ENCODE measurements around the gene PLSCR3. TPM values are rescaled to one million over a fixed set of nuclear protein-coding genes. Genes with fewer than 3 reads are reported as not detected.

Gene PLSCR3
- total RNA-seq = 12.8 TPM

DNA sequence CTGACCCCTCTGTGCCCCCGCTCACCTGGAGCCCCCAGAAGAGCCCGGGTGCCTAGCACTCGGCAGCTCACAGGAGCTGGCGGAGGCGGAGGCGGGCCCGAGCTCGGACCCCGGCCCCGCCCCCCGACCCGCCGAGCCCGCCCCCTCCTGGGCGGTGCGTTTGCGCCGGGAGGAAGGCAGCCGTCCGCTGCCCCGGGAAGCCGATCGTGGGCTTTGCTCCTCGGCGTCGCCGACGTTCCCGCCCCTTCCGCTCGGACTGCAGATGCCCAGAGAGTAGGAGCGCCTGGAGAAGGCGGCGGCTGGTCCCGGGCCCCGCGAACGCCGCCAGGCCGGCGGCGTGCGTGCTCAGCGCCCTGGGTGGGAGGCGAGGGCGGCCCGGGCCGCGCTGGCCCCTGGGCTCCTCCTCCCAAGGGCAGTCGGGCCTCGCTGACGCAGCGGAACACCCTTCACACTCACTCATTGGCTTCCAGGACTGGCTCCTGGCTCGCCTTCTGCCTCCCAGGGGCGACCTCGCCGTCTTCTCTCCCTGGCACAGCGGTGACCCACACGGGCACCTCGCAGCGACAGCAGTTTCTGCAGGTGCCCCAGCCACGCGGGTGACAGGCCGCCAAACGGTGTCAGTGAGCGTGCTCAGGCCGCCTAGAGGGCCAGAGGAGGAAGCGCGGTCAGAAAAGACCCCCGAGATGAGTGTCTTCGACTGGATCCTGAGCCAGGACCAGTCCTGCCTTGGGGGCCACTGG is at the start of gene PLSCR3:
Gene PLSCR3, minus strand, starts transcription at position 74 of the 740 bp plus-strand sequence. CDS start 415 bp downstream, outside the sequence.

GRCh38 chr17:7439462-7440112 is 45.3 kb upstream of the PLSCR3 start, which contains the start of gene FGF11:
FGF11 (plus strand) TSS chr17:7439512; CDS start chr17:7439621, 109 bp downstream.

GRCh38 chr17:7428557-7428956 is 34.2 kb upstream of the PLSCR3 start, which contains the start of gene SPEM3:
SPEM3 (plus strand) TSS chr17:7428857; CDS start chr17:7428903, 46 bp downstream.

GRCh38 chr17:7425316-7425715 is 31.0 kb upstream of the PLSCR3 start, which contains the start of gene SPEM2:
SPEM2 (plus strand) TSS chr17:7425616; CDS start chr17:7425689, 73 bp downstream.

DNA sequence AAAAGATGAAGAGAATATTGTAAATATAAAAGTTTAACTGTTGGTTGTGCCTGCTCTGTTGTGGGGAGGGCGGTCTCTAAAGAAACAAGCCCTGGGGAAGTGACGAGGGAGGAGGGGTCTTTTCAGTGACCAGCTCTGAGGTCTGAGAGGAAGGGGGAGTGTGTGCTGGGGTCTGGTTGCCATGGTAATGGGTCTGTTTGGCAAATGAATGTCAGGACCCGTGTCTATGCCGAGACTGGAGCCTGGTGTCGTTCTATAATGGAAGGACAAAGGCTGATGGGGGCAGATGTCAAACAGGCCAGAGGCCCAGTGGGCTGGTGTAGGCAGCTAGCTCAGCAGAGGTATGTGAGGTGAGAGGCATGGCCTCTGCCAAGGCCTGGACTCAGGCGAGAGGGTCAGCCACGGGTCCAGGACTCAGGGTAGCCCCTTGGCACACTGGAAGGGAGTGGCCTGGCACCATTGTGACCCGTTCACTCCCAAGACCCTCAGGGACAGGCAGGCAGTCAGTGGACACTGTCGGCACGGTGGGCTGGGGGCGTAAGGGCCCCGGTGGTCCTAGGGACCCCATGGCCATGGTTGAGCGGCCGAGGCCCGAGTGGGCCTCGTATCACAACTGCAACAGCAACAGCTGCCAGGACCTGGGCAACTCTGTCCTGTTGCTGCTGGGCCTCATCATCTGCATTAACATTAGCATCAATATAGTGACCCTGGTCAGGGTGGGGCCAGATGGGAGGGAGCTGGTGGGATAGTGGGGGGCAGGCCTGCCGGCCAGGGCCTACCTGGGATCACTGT is 25.7 kb upstream of the PLSCR3 start, which contains the start of gene SPEM1:
Gene SPEM1, plus strand, starts transcription at position 506 of the 792 bp plus-strand sequence. Its CDS starts 61 bp downstream, at position 567.

GRCh38 chr17:7407485-7408251 is 13.3 kb upstream of the PLSCR3 start, which contains the start of gene NLGN2:
NLGN2 (plus strand) TSS chr17:7407845; CDS start chr17:7408256, 411 bp downstream.

DNA sequence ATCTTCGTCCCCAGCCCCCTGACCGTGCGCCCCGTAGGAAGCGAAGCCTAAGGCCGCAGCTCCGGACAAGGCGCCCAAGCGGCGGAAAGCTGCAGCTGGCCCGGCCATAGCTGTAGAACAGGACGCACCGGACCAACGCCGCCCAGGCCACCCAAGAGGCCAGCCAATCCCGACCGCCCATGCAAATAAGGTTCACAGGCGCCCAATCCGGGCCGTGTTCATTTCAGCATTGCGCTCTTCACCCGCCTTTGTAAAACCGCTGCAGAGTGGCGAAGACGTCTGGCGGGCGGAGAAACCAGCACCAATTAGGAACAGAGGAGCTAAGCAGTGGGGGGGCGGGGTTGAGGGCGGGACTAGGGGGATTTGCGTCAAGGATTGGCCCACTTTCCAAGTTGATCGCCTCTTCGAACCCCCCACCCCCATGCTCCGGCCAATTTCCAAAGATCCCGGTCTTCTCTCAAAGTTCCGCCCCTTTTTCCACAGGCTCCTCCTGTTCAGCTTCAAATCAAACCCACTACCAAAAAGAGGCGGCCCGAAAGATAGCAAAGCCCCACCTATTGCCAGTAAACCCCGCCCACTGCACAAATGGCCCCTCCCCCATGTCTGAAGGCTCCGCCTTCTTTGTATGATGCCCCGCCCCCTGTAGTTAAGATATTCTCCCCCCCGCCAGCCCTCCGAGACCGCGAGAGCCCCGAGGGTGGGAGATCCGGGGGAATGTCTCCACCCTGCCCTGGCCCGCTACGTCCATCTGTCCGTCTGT is 9.8 kb upstream of the PLSCR3 start, which contains the start of gene TMEM256:
Gene TMEM256, minus strand, starts transcription at position 121 of the 760 bp plus-strand sequence. Its CDS starts 13 bp downstream, at position 108.

DNA sequence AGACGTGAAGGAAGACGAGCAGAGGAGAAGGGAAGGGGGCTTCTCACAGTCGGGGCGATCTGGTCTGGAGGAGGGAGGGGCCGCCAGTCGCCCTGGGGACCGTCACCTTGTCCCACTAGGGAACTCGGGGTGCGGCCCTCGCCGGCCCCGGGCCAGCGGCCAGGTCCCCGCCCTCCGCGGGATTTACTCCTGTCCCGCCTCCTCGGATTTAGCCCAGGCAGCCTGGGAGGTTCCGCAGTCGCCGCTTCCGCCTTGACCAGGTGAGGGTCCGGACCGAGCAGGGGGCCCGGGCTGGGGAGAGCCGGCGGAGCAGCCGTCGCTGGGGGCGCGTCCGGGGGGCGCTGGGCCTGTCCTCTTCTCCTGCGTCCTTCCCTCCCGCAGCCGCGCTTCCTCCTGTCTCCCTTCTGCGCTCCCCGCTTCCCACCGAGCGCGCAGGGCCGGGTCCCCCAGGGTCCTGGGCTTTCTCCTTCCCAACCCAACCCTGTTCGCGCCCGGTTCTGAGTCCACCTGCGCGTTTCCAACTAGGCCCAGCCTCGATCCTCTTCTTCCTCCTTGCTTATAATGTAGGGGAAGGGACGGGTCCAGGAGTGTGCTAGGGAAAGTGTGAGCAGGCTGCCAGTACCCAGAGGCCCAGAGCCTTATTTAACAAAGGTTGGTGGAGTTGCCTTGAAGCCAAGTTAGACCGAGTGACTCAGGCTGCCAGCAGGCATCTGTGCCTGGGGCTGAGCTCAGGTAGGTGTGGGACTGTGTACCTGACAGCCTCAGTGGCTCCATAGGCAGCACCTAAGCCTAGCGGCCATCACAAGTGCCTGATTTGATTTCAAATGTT is 13.3 kb downstream of the PLSCR3 start, which contains the start of gene TNK1:
Gene TNK1, plus strand, starts transcription at position 235 of the 829 bp plus-strand sequence. CDS start 1,838 bp downstream, outside the sequence.

GRCh38 chr17:7355053-7355452 is 39.3 kb downstream of the PLSCR3 start, which contains the start of gene TMEM95:
TMEM95 (plus strand) TSS chr17:7355156; CDS start chr17:7355205, 49 bp downstream.

DNA sequence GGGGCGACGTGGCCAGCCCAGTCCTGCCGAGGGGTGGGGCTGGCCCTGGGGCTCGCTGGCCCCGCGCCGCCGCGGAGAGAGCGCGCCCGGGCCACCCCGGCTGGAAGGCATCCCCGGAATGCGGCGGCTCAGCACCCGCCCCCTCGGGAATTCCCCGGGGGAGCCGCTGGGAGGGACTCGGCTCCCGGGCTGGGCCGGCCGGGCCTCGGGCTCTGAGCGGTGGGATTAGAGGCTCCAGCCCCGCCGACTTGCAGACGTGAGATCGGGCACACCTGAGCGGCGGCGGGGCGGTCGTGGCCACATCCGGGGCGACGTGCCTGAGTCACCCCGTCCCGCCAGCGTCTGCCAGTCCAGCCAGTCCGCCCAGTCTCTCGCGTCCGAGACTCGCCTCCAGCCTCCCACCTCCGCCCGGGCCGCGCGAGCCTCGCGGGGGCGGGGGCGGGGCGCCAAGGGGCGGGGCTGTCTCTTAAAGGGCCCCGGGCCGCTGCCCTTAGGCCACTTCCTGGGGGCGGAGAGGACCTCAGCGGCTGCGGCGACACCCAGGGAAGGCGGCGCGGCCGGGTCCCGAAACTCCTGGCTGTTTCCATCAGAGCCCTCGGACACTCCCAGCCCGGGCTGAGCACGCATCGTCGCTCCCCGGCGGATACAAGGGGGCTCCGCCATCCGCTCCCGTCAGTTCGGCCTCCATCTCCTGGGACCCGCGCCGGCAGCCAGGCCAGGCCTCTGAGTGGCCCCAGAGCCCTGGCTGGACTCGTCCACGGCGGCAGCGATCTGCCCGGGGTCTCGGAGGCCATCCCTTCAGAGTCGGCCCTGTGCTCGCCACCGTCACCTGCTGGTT is 42.4 kb downstream of the PLSCR3 start, which contains the start of gene KCTD11:
Gene KCTD11, plus strand, starts transcription at position 498 of the 838 bp plus-strand sequence.

Other genes starting within 250 kb of the PLSCR3 start
- 5.7 TPM for gene ASGR1, start 215.2 kb downstream of the PLSCR3 start, total RNA-seq
- 194 TPM for gene DLG4, start 174.7 kb downstream of the PLSCR3 start, total RNA-seq
- gene ACADVL, start 174.6 kb downstream of the PLSCR3 start, total RNA-seq = 281 TPM
- gene DVL2, start 160.0 kb downstream of the PLSCR3 start, total RNA-seq = 103 TPM
- 27.5 TPM for gene PHF23, start 155.1 kb downstream of the PLSCR3 start, total RNA-seq
- gene GABARAP, start 152.1 kb downstream of the PLSCR3 start, total RNA-seq = 310 TPM
- gene CTDNEP1, start 142.8 kb downstream of the PLSCR3 start, total RNA-seq = 74.5 TPM
- gene ELP5, start 142.3 kb downstream of the PLSCR3 start, total RNA-seq = 39.5 TPM
- 14.3 TPM for gene CLDN7, start 132.0 kb downstream of the PLSCR3 start, total RNA-seq
- gene SLC2A4, start 112.8 kb downstream of the PLSCR3 start, total RNA-seq = 5.4 TPM
- 1.3 TPM for gene YBX2, start 99.9 kb downstream of the PLSCR3 start, total RNA-seq
- 138 TPM for gene EIF5A, start 86.9 kb downstream of the PLSCR3 start, total RNA-seq
- 43.4 TPM for gene GPS2, start 79.2 kb downstream of the PLSCR3 start, total RNA-seq
- 38.8 TPM for gene NEURL4, start 65.2 kb downstream of the PLSCR3 start, total RNA-seq
- 6.2 TPM for gene ACAP1, start 58.0 kb downstream of the PLSCR3 start, total RNA-seq
- gene KCTD11, start 42.4 kb downstream of the PLSCR3 start, total RNA-seq = 4.5 TPM
- gene TMEM95, start 39.4 kb downstream of the PLSCR3 start, total RNA-seq = not detected
- gene TNK1, start 13.4 kb downstream of the PLSCR3 start, total RNA-seq = 2.4 TPM
- 27.9 TPM for gene TMEM256, start 9.6 kb upstream of the PLSCR3 start, total RNA-seq
- 36.2 TPM for gene NLGN2, start 13.3 kb upstream of the PLSCR3 start, total RNA-seq
- gene SPEM1, start 25.8 kb upstream of the PLSCR3 start, total RNA-seq = not detected
- not detected for gene SPEM2, start 31.1 kb upstream of the PLSCR3 start, total RNA-seq
- gene SPEM3, start 34.3 kb upstream of the PLSCR3 start, total RNA-seq = not detected
- 1.0 TPM for gene TMEM102, start 40.9 kb upstream of the PLSCR3 start, total RNA-seq
- 7.1 TPM for gene FGF11, start 45.0 kb upstream of the PLSCR3 start, total RNA-seq
- gene CHRNB1, start 50.5 kb upstream of the PLSCR3 start, total RNA-seq = 17.8 TPM
- gene ZBTB4, start 85.1 kb upstream of the PLSCR3 start, total RNA-seq = 35.8 TPM
- not detected for gene SLC35G6, start 86.9 kb upstream of the PLSCR3 start, total RNA-seq
- 114 TPM for gene POLR2A, start 89.8 kb upstream of the PLSCR3 start, total RNA-seq
- 16.2 TPM for gene TNFSF12, start 154.5 kb upstream of the PLSCR3 start, total RNA-seq
- gene TNFSF13, start 164.2 kb upstream of the PLSCR3 start, total RNA-seq = 7.6 TPM
- 54.2 TPM for gene SENP3, start 167.4 kb upstream of the PLSCR3 start, total RNA-seq
- gene CD68, start 185.1 kb upstream of the PLSCR3 start, total RNA-seq = 5.9 TPM
- gene MPDU1, start 189.3 kb upstream of the PLSCR3 start, total RNA-seq = 68.1 TPM
- gene SOX15, start 195.6 kb upstream of the PLSCR3 start, total RNA-seq = 3.2 TPM
- gene FXR2, start 220.4 kb upstream of the PLSCR3 start, total RNA-seq = 43.2 TPM
- 41.5 TPM for gene SAT2, start 233.3 kb upstream of the PLSCR3 start, total RNA-seq
- 1.3 TPM for gene SHBG, start 235.6 kb upstream of the PLSCR3 start, total RNA-seq